Anterior cingulate cortex (tissue), 58 donors: ENCODE results near the gene YY1.

Experiments used
- DNase-seq, 58 donors: peaks; one replicate each; lab custom pipeline; 2025; lab: John Stamatoyannopoulos, UW

The YY1 gene

GRCh38 chr14:100328495-100329163, 89.7 kb downstream of the YY1 start:
- DNase-seq = no peak

- no peak for DNase-seq
These were observed 90.5 kb downstream of the YY1 start for GRCh38 chr14:100329233-100330006.

GRCh38 chr14:100330007-100330344, 91.0 kb downstream of the YY1 start:
- no peak for DNase-seq

GRCh38 chr14:100330388-100330931, 91.5 kb downstream of the YY1 start:
- no peak for DNase-seq

GRCh38 chr14:100332071-100332639, 93.2 kb downstream of the YY1 start:
- no peak for DNase-seq
